SW480 (cell line): Measurements from ENCODE around the gene BLVRB.
A peak's percentile ranks its signal among the peaks of the same experiment; 100 is the strongest.
"Not testable (repeated sequence)": the region's sequence is repeated elsewhere in the genome, so short reads cannot be mapped to it uniquely, and the experiment has no call there.

Source experiments
- DNase-seq: peaks from one replicate; pipeline ENCODE4 v3.0.0-alpha.2; 2016; ENCODE audit warnings: low spot score

The BLVRB gene

DNA sequence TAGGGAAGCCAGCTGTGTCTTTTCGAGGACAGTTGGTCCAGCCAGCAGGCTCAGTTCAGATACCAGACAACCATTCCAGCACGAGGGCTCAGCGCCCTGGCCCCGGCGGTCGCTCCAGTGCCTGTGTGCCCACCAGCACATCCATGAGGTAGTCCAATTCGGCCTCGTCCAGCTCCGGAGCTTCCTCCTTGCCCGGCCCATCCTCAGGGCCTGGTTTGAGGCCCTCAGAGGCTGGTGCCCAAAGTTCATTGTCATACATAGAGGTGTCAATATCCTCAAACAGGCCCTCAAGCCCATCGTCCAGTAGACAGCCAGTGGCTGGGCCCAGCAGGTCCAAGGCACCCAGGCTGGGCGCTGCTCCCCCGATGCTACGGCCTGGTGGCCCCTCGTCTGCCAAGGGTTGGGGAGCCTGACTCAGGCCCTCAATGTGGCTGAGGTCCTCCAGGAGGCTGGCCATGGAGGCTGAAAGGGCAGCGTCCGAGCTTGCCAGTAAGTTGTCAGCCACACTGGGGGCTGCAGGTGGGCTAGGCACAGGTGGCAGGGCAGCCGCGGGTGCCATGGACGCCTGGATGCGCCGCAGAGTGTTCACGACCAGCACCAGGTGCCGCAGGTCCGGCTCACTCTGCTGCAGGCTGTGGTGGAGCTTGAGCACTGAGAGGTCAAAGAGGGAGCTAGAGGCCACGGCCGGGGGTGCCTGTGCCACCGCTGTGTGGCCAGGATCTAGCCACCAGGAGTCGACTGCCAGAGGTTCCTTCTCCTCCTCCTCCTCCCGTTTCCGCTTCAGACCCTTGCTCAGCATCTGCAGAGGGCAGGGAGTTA, 42.6 kb downstream of the BLVRB start:
- no peak for DNase-seq

GRCh38 chr19:40421993-40422747, 43.4 kb downstream of the BLVRB start:
- DNase-seq: no peak

DNA sequence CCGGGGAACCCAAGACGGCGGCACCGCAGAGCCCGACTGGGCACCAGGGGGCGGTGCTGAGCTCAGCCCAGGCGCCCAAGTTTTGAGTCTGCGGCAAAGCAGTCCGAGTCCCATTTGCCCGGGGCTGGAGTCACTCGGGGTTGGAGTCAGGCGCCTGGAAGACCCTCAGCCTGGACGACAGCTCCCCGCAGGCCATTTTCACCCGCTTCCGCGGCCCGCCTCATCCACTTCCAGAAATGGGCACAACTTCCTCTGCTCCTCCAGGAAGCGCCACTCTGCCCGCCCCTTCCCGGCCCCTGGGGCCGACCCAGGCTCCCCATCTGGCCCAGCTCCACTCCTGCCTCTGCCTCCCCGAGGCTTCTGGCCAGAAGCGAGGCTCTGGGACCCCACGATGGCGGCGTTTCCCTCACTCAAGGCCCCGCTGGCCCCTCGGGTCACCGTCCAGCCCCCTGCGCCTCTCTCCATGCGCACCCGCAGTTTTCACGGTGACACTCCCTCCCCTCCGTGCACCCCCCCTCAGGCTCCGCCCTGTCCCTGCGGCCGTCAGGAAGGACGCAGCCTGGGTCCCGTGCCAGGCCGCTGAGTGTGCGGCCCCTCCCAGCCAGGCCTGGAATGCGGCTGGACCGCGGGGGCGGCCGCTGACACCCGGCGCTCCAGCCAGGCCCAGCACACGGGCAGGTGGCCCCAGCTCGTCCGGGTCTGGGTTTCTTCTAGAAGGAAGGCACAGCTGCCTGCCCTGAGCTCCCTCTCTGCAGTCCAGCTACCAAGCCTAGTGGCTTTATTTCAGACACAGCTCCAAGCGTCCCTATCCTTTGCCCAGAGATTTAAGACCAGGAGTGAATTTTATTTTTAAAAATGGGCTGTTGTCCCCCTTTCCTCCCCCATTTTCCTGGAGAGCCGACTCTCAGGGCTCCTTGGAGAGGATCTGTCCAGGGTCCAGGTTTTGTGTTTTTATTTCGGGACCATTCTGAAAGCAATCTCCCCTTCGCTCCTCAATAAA, 44.5 kb downstream of the BLVRB start:
- DNase-seq: peak; percentile 94

GRCh38 chr19:40420451-40420765, 45.1 kb downstream of the BLVRB start:
- no peak for DNase-seq

DNA sequence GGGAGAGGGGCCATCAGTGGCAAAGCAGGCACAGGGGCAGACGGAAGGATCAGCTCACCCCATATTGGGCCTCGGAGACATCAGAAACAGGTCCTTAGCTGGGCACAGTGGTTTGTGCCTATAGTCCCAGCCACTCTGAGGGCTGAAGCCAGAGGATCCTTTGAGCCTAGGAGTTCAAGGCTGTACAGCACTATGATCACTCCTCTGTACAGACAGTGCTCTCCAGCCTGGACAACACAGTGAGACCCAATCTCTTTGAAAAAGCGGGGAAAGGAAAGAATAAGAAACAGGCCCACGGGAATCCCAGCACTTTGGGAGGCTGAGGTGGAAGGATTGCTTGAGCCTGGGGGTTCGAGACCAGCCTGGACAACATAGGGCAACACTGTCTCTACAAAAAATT, 45.8 kb downstream of the BLVRB start:
- no peak for DNase-seq

DNA sequence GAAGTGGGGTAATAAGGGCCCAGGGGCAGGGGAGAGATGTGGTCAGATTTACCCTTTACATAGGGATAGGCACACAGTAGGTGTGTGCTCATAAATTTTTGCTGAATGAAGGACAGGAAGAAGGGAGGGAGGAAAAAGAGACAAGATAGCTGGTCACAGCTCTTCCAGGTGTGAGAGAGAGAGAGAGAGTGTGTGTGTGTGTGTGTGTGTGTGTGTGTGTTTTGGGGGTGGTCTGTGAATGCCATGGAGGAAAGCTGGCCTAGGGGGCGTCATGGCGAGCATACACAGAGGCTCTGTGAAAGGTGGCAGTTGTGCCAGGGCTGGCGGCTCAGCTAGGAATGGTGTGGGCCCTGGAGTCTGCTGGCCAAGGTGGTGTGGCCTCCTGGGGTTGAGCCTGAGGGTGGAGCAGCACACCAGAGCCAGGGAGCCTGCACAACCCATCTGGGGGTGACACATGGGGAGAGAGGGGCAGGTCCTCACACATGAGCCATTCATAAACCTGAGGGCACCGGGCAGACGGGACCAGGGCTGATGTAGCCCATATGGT, 46.4 kb downstream of the BLVRB start:
- no peak for DNase-seq

- no peak for DNase-seq
Measured at GRCh38 chr19:40418040-40418439, 47.5 kb downstream of the BLVRB start.

- DNase-seq: no peak
Measured at GRCh38 chr19:40417643-40417981, 47.9 kb downstream of the BLVRB start.

- DNase-seq: peak; percentile 82
Measured at GRCh38 chr19:40416918-40417642, 48.5 kb downstream of the BLVRB start.

- DNase-seq: no peak
Measured at GRCh38 chr19:40415768-40416167, 49.8 kb downstream of the BLVRB start.

GRCh38 chr19:40414542-40415535, 50.7 kb downstream of the BLVRB start:
- no peak for DNase-seq

GRCh38 chr19:40413291-40413845, 52.2 kb downstream of the BLVRB start, which contains the start of gene PRX:
PRX (minus strand) TSS chr19:40413378; CDS start chr19:40407932, 5,446 bp downstream.
- DNase-seq: no peak

GRCh38 chr19:40412866-40413265, 52.7 kb downstream of the BLVRB start:
- DNase-seq: no peak

- DNase-seq: no peak
Measured at GRCh38 chr19:40411958-40412499, 53.5 kb downstream of the BLVRB start.

GRCh38 chr19:40411125-40411842, 54.3 kb downstream of the BLVRB start:
- DNase-seq: no peak

DNA sequence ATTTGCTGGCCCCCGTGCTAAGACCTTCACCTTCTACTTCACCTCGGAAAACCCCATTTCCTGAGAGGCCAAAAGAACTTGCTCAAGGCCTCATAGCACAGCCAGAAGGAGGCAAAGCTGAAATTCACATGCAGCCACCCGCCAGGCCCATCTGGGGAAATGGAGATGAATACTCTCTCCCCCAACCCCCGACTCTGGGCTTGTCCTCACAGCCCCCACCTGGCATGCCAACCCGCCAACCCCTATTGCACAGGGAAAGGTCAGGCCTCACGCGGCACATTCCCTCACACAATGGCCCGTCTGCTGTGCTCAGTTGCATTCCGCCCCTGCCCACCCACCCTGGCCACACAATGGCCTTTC, 55.5 kb downstream of the BLVRB start:
- DNase-seq: no peak

GRCh38 chr19:40408598-40408925, 57.0 kb downstream of the BLVRB start:
- not testable (repeated sequence) for DNase-seq

GRCh38 chr19:40407714-40408597, 57.6 kb downstream of the BLVRB start:
- no peak for DNase-seq
